Occipital lobe (tissue), 2 donors: Measurements from ENCODE around the gene SLC6A6. TPM values are rescaled to one million over a fixed set of nuclear protein-coding genes. Genes with fewer than 3 reads are reported as not detected.
"Not testable (repeated sequence)": the region's sequence is repeated elsewhere in the genome, so short reads cannot be mapped to it uniquely, and the experiment has no call there.

Experiments used
- DNase-seq: peaks from one replicate; lab custom pipeline; 2025; lab: John Stamatoyannopoulos, UW
- total RNA-seq: library from RNA; depleted of rRNA; stranded (reverse); fragments of >200 nt; gene quantifications from one replicate; pipeline ENCODE4 v1.2.3, GENCODE V29; 2014

Gene SLC6A6
- total RNA-seq, 1 donor from 2014 or later = 24.8 TPM

DNA sequence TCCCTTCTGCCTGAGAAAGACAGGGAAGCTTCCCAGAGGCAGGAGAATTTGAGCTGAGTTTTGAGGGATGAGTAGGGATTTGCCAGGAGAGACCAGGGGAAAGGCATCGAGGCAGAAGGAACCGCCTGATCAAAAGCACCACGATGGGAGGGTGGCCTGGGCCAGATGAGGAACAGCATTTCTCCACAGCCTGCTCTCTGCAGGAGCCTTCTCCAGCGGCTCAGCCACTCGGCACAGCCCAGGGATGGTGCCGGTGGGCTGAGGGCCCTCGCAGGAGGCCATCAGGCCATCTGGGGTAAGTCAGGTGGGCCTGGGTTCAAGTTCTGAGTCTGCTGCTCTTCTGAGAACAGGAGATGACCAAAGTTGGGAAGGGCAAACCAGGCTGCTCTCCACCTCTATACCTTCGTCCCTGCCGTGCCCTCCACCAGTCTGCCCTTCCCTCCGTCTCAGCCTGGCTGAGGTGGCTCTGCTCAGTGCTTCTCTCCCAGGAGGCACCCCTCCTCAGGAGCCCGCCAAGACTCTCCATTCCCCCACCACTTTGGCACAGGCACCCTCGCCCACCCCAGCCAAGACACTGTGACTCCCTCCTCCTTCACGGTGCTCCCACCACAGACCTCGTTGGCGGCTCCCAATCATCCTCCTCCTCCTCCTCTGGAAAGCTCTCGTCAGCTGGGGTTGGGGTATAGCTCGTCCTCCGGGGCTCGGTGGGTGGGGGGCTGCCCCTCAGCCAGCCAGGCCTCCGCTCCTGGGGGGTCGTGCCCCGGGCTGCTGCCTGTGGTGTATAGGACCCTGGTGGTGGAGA lies 102.8 kb downstream of the SLC6A6 start:
- DNase-seq = no peak

DNA sequence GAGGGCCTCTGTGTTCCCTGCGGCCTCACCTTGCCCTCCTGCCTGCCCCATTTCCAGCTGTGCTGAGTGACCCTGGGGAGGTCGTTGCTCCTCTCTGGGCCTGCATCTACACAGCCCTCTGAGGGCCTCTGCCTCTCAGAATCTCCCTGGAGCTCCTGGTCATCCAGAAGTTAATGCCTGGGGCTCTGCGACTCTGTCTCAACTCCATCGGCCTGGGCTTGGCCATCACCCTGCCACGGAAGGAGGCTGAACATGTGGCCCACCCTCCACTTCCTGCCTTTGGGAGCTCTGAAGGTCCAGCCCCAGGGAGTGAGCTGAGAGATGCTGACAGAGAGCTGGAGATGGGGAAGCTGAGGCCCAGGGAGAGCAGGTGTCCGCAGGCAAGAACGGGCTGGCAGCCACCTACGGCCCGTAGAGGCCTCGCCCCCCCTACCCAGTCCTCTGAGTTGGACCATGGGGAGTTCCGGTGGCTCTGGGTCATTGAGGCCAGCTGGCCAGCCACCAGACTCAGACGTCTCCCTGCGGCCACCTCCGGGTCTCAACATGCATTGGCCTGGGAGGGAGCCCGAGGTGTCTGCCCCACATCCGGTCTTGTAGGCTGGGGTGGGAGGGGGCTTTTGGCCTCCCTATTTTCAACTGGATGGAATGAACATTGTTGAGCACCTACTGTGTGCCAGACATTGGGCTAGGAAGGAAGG lies 103.5 kb downstream of the SLC6A6 start:
- DNase-seq = no peak

- no peak for DNase-seq
Measured at GRCh38 chr3:14506626-14507304, 104.4 kb downstream of the SLC6A6 start.

DNA sequence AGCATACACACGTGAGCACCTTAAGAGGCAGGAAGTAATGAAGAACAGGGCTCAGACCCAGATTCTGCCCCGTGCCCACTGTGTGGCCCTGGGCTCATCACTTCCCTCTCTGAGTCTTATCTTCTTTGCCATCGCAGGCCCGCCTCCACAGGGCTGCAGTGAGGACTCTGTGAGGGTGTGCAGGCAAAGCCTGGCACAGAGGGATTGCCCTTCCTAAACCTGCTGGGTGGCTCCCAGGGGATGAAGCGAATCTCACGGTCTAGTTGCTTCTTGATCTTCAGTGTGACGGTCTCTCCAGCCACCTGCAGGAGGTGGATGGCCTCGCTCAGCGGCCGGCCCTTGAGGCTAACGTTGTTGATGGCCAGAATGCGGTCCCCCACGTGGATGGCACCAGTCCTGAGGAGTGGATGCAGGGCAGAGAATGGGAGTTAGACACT lies 104.9 kb downstream of the SLC6A6 start:
- no peak for DNase-seq

DNA sequence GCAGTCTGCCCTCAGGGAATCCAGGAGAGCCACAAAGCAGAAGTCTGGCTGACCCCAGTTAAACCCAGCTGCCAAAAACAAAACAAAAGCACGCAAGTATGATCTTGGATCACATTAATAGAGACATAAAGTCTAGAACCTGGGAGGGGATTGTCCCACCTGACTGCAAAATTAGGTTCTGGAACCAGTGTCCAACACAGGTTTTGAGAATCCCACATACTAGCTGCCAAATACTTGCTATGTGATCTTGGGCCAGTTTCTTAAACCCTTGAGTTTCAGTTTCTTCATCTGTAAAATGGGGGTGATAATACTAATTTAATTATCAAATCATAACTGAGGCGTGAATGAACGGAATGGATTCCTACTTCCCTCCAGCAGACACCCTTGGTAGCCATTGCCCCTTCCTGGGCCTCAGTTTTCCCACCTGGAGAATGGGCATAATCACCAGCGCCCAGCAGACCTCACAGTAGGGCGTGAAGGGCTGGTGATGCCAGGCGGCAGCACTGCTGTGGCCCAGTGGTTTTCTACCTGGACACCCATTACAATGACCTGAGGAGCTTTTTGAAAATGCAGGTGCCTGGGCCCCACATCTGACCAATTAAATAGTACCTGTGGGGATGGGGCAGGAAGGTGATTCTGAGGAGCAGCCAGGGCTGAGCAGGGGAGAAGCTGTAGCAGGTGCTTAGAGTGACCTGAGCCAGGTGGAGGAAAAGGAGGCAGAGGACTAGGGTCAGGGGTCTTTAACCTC lies 105.5 kb downstream of the SLC6A6 start:
- no peak for DNase-seq

GRCh38 chr3:14508505-14508819 lies 106.1 kb downstream of the SLC6A6 start:
- no peak for DNase-seq

DNA sequence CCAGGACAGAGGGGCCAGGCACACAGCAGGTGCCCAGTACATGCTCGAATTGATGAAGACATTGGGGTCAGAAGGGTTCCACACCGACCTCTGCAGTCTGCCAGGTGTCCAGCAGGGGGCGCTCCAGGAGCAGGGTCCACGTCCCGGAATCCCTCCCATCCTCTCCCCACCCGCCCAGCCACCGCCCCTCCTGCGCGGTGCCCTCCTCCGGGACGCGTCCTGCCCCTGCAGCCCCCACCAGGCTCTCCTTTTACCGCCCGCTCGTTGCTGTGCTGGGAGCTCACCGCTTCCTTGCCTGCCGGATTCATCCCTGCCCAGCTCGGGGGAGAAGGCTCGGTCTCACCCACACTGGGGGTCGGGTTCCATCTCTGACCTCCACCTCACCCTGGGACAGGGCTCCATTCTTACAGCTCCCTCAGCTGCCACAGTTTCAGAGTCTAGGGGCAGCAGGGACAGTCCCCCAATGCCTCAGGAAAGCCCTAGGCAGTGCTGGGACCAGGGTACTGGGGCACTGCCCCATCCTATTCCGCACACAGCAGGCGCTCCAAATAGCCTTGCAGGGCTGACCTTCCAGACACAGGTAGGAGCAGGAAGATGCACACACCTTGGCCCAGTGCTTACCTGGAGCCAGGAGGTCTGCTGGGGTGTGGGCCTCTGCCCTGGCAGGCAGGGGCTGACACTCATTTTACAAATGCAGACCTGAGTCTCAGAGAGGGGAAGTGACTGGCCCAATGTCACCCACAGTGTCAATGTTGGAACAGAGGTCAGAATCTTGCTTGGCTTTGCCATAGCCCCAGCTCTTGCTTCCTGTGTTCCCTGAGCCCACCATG lies 106.8 kb downstream of the SLC6A6 start:
- DNase-seq = no peak

DNA sequence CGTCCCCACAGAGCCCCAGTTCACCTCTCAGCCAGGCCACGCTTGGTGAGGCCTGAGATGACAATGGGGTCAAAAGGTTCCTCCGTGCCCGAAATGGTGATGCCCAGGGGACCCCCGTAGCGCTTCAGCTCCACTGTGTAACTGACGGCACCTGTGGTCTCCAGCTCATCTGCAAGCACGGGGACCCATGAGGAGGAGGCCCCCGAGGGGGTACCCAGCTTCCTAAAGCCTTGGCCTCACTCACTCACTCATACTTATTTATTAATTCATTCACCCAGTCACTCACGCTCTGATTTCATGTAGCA lies 107.3 kb downstream of the SLC6A6 start:
- no peak for DNase-seq

DNA sequence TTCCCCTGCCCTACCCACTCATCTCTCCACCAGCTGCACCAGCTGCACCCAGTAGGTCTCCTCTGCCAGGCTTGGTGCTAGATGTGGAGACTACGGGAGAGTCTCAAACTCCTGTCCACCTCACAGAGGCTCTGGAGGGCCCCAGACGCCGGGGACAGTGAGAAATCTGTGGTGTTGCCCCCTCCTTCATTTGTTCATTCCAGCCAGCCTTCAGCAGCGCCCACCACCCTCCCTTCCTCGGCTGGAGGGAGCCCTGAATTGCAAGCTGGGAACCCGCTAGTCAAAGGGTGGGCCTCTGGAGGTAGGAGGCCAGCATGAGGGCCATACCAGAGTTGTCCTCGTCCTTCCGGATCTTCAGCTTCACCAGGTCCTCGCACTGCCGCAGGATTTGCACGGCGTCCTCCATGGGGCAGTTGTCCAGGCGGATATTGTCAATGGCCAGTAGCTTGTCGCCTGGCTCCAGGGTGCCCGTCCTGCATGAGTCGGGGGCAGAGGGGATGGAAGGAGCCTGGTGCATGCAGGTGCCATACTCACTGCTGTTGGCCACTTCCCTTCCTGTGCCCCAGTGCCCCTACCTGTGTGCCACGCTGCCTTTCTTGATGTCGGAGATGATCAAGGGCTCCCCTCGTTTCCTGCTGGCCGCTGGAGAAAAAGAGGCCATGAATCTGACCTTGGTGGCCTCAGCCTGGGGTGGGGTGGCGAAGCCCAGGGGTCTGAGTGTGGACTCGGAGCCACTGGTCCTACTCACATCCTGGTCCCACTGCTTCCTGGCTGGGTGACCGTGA lies 108.6 kb downstream of the SLC6A6 start:
- DNase-seq = no peak

- DNase-seq = no peak
Measured at GRCh38 chr3:14511623-14512280, 109.3 kb downstream of the SLC6A6 start.

DNA sequence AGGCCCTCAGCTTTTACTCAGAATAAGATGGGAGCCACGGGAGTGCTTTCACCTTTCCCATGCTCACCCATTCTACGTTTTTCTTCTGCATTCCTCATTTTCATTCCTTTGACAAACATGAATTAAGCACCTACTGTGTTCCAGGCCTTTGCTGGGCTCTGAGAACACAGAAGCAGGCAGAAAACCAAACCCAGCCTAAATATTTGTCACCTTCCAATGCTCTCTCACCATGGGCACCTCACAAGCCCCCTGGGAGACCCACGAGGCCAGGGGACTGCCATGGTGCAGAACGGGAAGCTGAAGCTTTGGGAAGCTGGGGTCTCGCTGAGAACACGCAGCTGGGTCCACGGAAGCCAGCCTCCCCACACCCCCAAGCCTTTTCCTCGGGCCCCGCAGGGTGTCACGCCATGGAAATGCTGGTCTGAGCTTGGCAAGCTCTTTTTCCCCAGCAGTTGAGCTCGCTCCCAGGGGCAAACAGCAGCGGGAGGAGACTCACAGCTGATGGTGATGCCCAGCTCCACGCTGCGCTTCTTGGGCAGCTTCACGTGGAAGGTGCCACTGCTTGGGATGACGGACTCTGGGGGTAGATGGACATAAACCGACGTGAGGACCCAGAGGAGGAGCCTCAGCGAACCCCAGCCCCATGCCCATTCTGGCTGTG lies 110.0 kb downstream of the SLC6A6 start:
- no peak for DNase-seq

GRCh38 chr3:14512942-14513327 lies 110.5 kb downstream of the SLC6A6 start:
- DNase-seq = no peak

DNA sequence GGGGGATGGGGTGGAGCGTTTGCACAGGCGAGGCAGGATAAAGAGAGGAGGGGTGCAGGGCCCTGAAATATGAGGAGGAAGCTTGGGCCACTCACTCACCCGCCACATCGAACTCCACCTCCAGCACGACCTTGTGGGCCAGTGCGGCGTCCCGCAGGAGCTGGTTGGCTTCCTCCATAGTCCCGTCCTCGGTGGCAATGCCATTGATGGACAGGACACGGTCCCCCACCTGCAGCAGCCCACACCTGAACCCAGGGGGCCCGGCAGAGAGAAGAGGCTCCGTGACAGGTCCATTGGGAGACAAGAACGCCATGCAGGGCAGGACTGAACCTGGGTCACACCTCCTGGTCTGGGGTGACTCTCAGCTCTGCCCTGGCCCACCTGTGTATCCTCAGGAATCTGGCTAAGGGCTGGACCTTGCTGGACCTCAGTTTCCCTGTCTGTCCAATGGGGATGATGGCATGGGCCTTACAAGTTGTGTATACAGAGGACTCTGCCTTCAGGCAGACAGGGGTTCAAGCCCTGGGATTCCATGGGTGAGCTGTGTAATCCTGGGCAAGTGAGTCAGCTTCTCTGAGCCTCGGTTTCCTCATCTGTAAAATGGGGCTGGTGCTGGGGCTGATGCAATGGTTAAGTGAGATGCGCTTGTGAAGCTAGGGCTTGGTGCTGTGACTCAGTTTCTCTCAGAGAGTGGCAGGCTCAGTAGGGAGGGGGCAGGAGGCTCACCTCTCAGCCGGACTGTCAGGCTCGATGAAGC lies 111.3 kb downstream of the SLC6A6 start:
- DNase-seq = no peak

GRCh38 chr3:14514323-14514720 lies 111.9 kb downstream of the SLC6A6 start:
- no peak for DNase-seq

DNA sequence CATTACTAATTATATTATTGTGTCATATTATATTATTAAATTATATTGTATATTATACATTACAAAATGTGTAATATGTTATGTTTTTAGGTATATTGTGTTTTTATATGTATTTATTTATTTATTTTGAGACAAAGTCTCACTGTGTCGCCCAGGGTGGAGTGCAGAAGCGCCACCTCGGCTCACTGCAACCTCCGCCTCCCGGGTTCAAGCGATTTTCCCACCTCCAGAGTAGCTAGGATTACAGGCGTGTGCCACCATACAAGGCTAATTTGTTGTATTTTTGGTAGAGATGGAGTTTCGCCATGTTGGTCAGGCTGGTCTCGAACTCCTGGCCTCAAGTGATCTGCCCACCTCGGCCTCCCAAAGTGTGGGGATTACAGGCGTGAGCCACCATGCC lies 113.1 kb downstream of the SLC6A6 start:
- not testable (repeated sequence) for DNase-seq

- no peak for DNase-seq
Measured at GRCh38 chr3:14516738-14517345, 114.4 kb downstream of the SLC6A6 start.

DNA sequence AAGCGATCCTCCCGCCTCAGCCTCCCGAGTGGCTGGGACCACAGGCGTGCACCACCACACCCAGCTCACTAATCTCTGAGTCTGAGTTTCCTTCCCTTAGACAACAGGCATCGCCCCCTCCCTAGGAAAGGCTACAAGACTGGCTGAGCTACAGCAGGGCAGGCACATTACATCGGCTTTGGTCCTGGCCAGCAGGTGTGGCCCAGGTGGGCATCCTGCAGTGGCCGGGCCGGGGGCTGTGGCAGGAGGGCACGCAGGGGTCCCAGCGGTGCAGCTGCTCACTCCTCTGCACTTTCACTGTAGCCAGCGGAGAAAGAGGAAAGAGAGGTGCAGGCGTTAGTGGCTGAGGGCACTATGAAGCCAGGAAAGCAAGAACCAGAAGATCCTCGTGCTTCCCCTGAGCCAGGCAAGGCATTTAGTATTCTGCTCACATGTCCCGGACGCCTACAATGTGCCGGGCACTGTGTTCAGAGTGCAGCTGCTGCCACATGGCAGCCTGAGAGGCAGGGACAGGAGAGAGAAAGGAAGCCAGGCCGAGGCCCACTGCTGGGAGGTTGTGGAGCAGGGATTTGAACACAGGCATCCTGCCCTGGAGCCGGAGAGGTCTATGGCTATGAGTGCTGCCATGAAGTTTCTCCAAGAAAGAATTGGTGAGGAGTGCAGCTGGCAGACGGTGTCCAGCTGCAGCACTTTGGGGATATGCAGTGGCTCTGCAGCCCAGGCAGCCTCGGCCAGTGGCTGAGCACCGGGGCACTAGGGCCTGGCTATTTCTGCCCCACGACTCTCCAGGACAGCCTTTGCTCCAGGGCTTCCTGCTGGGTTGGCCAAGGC lies 115.4 kb downstream of the SLC6A6 start:
- no peak for DNase-seq
